ENCODE data around the gene RASGRP4. TPM values are rescaled to one million over a fixed set of nuclear protein-coding genes. Genes with fewer than 3 reads are reported as not detected.
"Not testable (repeated sequence)": the region's sequence is repeated elsewhere in the genome, so short reads cannot be mapped to it uniquely, and the experiment has no call there.

The RASGRP4 gene
- total RNA-seq, 2 experiments from 2014 or later, result 0.22 to 0.23 TPM

DNA sequence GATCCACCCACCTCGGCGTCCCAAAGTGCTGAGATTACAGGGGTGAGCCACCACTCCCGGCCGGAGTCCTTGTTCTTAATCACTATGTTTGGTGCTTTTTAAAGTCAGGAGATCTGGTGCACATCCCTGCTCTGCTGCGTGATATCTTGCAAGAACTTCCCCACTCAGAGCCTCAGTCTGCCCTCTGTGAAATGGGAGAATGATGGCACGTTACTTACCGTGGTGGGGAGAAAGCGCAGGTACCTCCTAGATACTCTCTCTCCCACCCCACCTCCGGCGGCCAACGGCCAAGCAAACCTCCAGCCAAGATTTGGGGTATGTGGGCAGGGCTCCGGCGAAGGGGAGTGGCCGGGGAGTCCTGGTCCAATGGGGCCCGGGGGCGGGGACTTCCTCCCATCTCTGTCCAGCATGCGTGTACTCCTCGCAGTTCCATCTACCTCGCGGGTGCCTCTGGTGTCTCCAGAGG, 7.3 kb upstream of the RASGRP4 start, which contains the start of gene RYR1:
RYR1 (plus strand) TSS at position 424 of the 466 bp plus-strand sequence. CDS start 139 bp downstream, outside the sequence.
- no peak within 1 kb of the TSS for H3K4me3 Mint-ChIP-seq
- H3K27me3 Mint-ChIP-seq, result peaks cover 50% of the 10 kb centered on the region
- H3K36me3 Mint-ChIP-seq, result no peaks in the 10 kb centered on the region
- H3K4me1 Mint-ChIP-seq, result peaks cover 16% of the 10 kb centered on the region
- H3K27ac Mint-ChIP-seq, result no peak within 1 kb of the TSS
- H3K9me3 Mint-ChIP-seq, result no peaks in the 10 kb centered on the region
- DNase-seq, result peak; percentile 50

DNA sequence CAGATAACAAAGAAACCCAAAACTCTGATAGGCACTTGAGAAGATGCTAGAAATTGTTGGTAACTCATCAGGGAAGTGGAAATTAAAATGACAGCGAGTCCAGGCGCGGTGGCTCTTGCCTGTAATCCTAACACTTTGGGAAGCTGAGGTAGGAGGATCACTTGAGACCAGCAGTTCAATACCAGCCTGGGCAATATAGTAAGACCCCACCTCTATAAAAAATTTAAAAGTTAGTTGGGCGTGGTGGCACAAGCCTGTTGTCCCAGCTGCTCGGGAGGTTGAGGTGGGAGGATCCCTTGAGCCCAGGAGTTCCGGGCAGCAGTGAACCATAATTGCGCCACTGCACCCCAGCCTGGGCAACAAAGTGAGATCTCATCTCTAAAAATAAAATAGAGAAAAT, 4.9 kb upstream of the RASGRP4 start:
- H3K4me1 Mint-ChIP-seq, result peaks cover 21% of the 10 kb centered on the region

DNA sequence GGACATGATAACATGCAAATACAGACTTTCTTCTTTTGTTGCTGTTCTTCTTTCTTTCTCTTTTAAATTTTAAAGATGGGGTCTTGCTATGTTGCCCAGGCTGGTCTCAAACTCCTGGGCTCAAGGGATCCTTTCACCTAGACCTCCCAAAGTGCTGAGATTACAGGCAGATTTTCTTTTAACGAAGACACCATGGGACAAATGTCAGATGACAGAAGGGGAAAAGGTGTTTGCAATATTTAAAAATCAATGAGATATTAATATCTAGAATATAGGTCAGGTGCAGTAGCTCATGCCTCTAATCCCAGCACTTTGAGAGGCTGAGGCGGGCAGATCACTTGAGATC, 3.8 kb upstream of the RASGRP4 start:
- no peak overlapping the region for H3K4me3 Mint-ChIP-seq
- no peaks in the 10 kb centered on the region for H3K9me3 Mint-ChIP-seq
- H3K4me1 Mint-ChIP-seq, result peaks cover 21% of the 10 kb centered on the region
- no peaks in the 10 kb centered on the region for H3K36me3 Mint-ChIP-seq
- H3K27me3 Mint-ChIP-seq, result peaks cover 37% of the 10 kb centered on the region
- DNase-seq, result no peak
- H3K27ac Mint-ChIP-seq, result peak overlapping the region; percentile 86

More for the DNA sequence above, 4.9 kb upstream of the RASGRP4 start:
- Mint-ChIP-seq H3K27ac (no peak overlapping the region), H3K4me3 (no peak overlapping the region), H3K36me3 (no peaks in the 10 kb centered on the region), H3K27me3 (peaks cover 47% of the 10 kb centered on the region), H3K9me3 (no peaks in the 10 kb centered on the region)
- no peak for DNase-seq

DNA sequence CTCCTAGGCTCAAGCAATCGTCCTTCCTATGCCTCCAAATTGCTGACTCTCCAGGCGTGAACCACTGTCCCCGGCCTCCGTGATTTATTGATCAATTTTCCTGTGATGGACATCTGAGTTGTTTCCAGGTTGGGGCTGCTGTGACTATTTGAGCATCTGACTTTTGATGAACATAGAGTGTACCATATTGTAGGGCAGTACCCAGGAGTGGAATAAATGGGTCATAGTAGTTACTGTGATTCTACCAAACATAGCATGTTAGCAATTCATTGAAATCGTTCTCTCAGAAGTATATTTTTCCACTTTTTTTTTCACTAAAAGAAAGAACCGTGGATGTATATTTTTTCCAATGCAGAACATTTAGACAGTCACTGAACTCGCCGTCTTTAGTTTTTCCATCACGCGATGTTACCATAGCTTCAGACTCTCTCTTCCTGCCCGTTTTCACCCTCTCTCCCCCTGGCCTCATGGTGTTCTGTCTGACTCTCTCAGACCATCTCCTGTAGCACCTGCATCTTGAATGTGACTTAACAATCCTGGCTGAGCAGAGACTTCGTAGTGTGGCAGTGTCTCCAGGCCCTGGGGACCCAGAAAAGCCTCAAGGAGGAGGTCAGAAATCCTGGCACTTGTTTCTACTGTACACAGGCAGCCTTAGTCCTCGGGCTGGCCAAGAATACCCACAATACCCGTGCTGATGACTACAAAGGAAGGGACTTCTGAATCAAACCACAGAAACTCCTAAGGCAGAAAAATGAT, 3.2 kb upstream of the RASGRP4 start:
- peak; percentile 29 for DNase-seq
- Mint-ChIP-seq H3K36me3 (no peaks in the 10 kb centered on the region), H3K9me3 (no peaks in the 10 kb centered on the region), H3K27me3 (peaks cover 34% of the 10 kb centered on the region), H3K27ac (peak overlapping the region; percentile 86), H3K4me1 (peaks cover 21% of the 10 kb centered on the region), H3K4me3 (no peak overlapping the region)

DNA sequence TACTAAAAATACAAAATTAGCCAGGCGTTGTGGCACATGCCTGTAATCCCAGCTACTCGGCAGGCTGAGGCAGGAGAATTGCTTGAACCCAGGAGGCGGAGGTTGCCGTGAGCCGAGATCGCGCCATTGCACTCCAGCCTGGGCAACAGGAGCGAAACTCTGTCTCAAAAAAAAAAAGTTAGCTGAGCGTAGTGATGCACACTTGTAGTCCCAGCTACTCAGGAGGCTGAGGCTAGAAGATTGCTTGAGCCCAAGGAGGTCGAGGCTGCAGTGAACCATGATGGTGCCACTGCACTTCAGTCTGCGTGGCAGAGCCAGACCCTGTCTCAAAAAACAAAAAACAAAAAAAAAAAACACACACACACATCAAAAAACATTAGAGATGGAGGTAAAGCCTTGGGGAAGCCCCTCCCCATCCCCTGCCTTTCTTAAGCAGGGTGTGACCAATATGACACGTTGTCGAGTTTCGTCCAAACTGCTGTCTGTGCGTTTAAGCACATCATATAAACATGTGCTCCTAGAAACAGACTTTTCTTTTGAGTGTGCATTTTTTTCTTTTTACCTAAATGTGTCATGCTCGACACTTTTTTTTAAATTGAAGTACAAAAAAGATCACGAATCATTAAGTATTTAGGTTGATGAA, 1.1 kb upstream of the RASGRP4 start:
- H3K27ac Mint-ChIP-seq, H3K9me3 Mint-ChIP-seq, DNase-seq, H3K4me3 Mint-ChIP-seq, H3K36me3 Mint-ChIP-seq: not testable (repeated sequence)
- Mint-ChIP-seq H3K4me1 (peaks cover 15% of the 10 kb centered on the region), H3K27me3 (peaks cover 19% of the 10 kb centered on the region)

DNA sequence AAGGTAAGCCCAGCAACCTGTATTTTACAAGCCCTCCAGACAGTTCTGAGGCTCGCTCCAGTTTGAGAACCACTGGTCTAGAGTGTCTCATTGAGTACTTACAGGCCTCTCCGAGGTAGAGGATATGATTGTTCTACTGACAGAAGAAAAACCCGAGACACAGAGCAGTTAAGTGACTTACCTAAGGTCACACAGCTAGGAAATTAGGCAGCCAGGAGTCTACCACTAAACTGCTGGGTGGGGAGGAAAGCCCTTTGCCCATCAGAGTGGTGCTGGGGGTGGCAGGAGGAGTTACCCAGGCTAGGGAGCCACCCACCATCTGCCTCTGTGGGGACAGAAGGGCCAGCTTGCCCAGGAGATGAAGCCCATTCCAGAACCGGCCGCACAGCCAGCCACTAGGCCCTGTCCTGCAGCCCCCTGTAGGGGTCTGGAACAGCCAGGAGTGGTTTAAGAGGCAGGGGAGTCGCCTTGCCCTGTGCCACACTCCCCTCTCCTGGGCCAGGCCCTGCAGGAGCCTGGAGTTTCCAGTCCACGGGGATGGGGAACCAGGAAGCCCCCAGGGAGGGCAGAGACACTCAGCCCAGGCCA, 703 bp downstream of the RASGRP4 start:
- Mint-ChIP-seq H3K27me3 (peaks cover 19% of the 10 kb centered on the region), H3K4me1 (peaks cover 15% of the 10 kb centered on the region), H3K27ac (peak overlapping the region; percentile 68), H3K36me3 (no peaks in the 10 kb centered on the region), H3K4me3 (no peak overlapping the region), H3K9me3 (no peaks in the 10 kb centered on the region)
- no peak for DNase-seq

DNA sequence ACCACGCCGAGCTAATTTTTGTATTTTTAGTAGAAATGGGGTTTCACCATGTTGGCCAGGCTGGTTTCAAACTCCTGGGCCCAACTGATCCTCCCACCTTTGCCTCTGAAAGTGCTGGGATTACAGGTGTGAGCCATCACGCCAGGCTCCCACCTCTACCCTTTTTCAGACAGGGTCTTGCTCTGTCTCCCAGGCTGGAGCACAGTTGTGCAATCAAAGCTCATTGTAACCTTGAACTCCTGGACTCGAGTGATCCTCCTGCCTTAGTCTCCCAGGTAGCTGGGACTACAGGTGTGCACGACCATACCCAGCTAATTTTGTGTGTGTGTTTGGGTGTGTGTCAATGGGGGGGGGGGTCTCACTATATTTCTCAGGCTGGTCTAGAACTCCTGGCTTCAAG, 1.7 kb downstream of the RASGRP4 start:
- DNase-seq, result no peak
- H3K27me3 Mint-ChIP-seq, result peaks cover 19% of the 10 kb centered on the region
- H3K36me3 Mint-ChIP-seq, result no peaks in the 10 kb centered on the region
- H3K4me3 Mint-ChIP-seq, result no peak overlapping the region
- no peaks in the 10 kb centered on the region for H3K9me3 Mint-ChIP-seq
- H3K4me1 Mint-ChIP-seq, result peaks cover 10% of the 10 kb centered on the region
- H3K27ac Mint-ChIP-seq, result no peak overlapping the region

DNA sequence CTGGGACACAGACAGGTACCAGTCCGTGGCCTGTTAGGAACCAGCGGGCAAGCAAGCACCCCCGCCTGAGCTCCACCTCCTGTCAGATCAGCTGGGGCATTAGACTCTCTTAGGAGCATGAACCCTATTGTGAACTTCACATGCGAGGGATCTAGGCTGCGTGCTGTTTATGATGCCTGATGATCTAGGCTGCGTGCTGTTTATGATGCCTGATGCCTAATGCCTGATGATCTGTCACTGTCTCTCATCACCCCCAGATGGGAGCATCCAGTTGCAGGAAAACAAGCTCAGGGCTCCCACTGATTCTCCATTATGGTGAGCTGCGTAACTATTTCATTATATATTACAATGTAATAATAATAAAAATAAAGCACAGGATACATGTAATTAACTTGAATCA, 3.6 kb downstream of the RASGRP4 start:
- H3K27ac Mint-ChIP-seq, result no peak overlapping the region
- H3K36me3 Mint-ChIP-seq, result no peaks in the 10 kb centered on the region
- H3K4me1 Mint-ChIP-seq, result peaks cover 14% of the 10 kb centered on the region
- H3K4me3 Mint-ChIP-seq, result no peak overlapping the region
- no peak for DNase-seq
- peaks cover 10% of the 10 kb centered on the region for H3K27me3 Mint-ChIP-seq
- H3K9me3 Mint-ChIP-seq, result no peaks in the 10 kb centered on the region

DNA sequence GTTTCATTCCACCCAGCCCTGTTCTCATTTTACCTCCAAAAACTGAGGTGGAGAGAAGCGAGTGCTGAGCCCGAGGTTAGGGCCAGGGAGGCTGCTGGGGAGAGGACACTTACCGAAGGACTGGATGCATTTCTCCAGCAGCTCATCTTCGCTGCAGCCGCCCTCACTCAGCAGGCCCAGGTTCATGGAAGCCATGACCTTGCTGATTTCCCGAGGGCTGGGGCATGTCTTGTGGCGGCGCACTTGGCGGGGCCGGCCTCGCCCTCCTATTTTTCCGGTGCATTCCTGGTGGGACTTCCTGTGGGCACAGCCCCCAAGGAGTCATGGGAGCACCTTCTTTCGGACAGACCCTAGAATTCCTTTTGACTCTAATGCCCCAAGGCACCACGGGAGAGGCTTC, 4.2 kb downstream of the RASGRP4 start:
- H3K4me3 Mint-ChIP-seq, result no peak overlapping the region
- no peak for DNase-seq
- H3K27ac Mint-ChIP-seq, result no peak overlapping the region
- no peaks in the 10 kb centered on the region for H3K36me3 Mint-ChIP-seq
- H3K27me3 Mint-ChIP-seq, result peaks cover 11% of the 10 kb centered on the region
- no peaks in the 10 kb centered on the region for H3K9me3 Mint-ChIP-seq
- peaks cover 19% of the 10 kb centered on the region for H3K4me1 Mint-ChIP-seq

DNA sequence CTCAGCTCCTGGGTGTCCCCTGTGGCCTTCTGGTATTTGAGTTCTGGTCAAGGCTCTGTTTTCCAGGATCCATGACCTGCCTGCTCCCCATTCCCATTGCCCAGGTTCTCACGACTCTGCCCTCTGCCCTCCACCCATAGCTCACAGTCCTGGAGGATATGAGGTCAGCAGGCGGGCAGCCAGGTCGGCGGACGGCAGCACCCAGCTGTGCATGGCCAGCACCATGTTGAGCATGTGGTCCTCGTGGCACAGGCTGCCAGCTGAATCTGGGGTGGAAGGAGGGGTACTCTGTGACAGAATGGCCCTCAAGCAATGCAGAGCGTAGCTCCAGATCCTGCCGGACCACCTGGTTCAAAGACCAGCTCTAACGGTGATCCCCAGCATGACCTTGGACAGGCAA, 5.1 kb downstream of the RASGRP4 start:
- no peak for DNase-seq
- peaks cover 14% of the 10 kb centered on the region for H3K4me1 Mint-ChIP-seq
- no peak overlapping the region for H3K4me3 Mint-ChIP-seq
- no peaks in the 10 kb centered on the region for H3K9me3 Mint-ChIP-seq
- no peaks in the 10 kb centered on the region for H3K36me3 Mint-ChIP-seq
- H3K27ac Mint-ChIP-seq, result no peak overlapping the region
- H3K27me3 Mint-ChIP-seq, result peaks cover 4% of the 10 kb centered on the region

DNA sequence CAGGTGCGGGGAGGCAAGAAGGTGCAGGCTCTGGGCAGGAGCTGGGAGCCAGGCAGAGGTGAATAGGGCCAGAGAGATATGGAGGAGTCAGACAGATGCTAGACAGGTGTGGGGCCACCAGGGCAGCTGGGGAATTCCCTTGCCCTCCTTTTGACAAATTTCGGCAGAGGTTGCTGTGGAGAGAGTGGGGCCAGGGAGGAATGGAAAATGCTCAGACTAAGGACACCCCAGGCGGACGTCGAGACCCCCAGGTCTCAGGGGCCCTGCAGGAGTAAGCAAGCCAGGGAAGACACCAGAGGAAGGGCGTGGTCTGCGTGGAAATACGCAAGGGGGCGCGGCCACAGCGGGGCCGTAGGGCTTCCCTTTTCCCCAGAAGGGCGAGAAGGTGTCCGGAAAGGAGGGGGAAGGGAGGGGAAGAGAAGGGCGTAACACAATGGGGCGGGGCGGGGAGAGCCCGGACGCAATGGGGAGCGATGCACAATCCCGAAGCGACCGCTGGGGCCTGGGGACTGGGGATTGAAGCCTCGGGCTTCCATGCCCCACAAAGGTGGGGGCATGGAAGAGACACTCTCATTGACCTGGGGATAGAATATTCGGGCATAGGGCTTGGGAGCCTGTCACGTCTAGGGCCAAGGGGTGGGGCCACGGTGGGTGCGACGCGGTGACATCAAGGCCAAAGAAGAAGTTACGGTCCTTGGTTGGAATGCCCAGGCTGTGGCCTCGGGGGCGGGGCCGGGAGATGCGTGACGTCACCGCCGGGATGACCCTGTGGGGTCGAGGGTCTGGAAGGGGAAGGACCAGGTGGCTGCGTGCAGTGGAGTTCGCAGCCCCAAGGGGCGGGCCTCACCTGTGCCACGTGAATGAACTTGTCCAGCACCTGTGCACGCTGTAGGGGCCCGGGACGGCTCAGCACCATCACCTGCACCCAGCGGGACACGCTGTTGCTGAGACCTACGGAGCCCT, 8.2 kb downstream of the RASGRP4 start:
- Mint-ChIP-seq H3K4me3 (peak overlapping the region; percentile 75), H3K27ac (peak overlapping the region; percentile 71), H3K9me3 (no peaks in the 10 kb centered on the region), H3K4me1 (peaks cover 14% of the 10 kb centered on the region), H3K36me3 (no peaks in the 10 kb centered on the region), H3K27me3 (peaks cover 4% of the 10 kb centered on the region)
- peak; percentile 64 for DNase-seq

DNA sequence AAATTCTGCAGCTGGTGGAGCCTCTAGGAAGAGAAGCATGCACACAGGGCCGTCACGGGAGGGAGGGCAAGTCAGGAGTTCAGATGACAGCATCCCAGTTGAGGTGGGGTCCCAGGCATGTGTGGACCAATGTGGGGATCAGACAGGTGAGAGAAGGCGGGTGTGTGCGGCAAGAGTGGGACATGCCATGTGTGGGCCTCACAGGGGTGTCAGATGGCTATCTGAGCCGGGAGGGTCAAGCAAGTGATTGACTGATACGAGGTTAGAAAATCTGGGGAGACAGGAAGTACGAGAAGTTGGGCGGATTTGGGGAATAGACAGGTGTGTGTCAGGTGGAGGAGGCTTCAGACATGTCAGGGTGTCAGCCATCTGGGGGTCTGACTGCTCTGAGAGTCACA, 8.9 kb downstream of the RASGRP4 start:
- Mint-ChIP-seq H3K27me3 (peaks cover 4% of the 10 kb centered on the region), H3K4me3 (peak overlapping the region; percentile 75), H3K9me3 (no peaks in the 10 kb centered on the region), H3K27ac (no peak overlapping the region), H3K36me3 (no peaks in the 10 kb centered on the region), H3K4me1 (peaks cover 14% of the 10 kb centered on the region)
- no peak for DNase-seq

DNA sequence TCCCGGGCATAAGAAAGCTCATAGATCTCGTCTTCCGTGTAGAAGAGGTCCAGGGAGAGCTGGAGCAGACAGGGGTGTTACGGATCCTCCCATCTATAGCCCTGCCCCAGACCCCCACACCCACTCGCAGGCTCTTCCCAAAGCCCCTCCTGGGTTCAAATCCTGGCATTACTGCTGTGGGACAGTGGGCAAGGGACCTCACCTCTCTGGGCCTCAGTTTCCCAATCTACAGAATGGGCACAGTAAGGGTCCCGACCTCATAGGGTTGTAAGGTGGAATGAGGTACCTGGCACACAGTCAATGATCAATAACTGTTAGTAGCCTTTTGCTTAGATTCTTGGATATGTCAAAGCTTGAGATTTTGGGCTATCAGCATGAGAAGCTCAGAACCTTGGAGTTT, 12.6 kb downstream of the RASGRP4 start:
- no peaks in the 10 kb centered on the region for H3K9me3 Mint-ChIP-seq
- peaks cover 4% of the 10 kb centered on the region for H3K27me3 Mint-ChIP-seq
- H3K4me3 Mint-ChIP-seq, result no peak overlapping the region
- no peak overlapping the region for H3K27ac Mint-ChIP-seq
- H3K4me1 Mint-ChIP-seq, result peaks cover 12% of the 10 kb centered on the region
- peaks cover 1% of the 10 kb centered on the region for H3K36me3 Mint-ChIP-seq
- no peak for DNase-seq

DNA sequence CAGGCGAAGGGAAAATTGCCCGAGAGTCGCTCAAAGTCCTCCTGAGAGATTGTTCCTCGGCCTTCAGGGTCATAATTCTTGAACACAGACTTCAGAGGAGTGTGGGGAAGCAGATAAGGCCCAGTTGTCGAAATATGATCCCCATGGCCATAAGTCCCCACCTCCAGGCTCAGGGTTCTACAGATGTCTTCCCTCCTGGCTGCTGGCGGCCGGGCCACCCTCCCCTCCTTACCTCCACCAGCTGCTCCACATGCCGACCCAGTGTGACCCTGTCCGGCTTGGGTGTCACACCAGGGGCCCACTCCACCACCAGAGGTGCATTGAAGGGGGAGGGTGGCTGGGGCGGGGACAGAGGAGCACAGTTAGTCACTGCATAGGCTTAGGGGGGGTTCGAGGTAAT, 13.1 kb downstream of the RASGRP4 start:
- Mint-ChIP-seq H3K36me3 (peaks cover 1% of the 10 kb centered on the region), H3K27ac (no peak overlapping the region), H3K27me3 (peaks cover 4% of the 10 kb centered on the region), H3K4me1 (peaks cover 11% of the 10 kb centered on the region), H3K9me3 (no peaks in the 10 kb centered on the region), H3K4me3 (no peak overlapping the region)
- no peak for DNase-seq

DNA sequence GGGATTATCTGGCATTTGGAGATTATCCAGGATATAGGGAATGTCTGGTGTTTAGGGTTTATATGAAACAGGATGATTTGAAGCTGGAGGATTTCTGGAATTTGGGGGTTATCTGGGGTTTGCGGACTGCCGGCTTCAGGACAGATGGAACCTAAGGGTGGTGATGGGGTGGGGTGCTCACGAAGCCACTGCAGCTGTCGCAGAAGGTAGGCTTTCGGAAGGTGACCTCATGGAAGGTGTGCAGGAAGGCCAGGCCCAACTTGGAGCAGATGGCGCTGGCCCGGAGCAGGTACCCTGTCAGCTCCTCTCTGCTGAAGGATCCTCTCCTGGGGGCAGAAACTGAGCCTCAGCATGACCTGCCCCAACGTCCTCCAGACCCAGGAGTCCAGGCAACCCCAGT, 13.5 kb downstream of the RASGRP4 start:
- Mint-ChIP-seq H3K27me3 (peaks cover 4% of the 10 kb centered on the region), H3K9me3 (no peaks in the 10 kb centered on the region), H3K27ac (no peak overlapping the region), H3K4me1 (peaks cover 6% of the 10 kb centered on the region), H3K4me3 (no peak overlapping the region), H3K36me3 (peaks cover 1% of the 10 kb centered on the region)
- DNase-seq, result no peak

All from activated naive CD8-positive, alpha-beta T cell treated with anti-CD3 and anti-CD28 coated beads for 36 hours (primary cell).